ENCODE results near the gene GPS2. TPM values are rescaled to one million over a fixed set of nuclear protein-coding genes. Genes with fewer than 3 reads are reported as not detected.

Gene GPS2
- total and polyA plus RNA-seq, 10 of the 15 experiments (the other 5 are each of a cell fraction or from before 2014, with no cell fraction given) = 10.2 to 96.4 (median 42.5) TPM

GRCh38 chr17:7289256-7290032 lies 25.7 kb downstream of the GPS2 start (continued):
- TF ChIP-seq KAT2A (conservative IDR thresholded peaks at IDR 0.05; ENCODE audit: control insufficient read depth, low read depth, low read length) = no peak
- no peak for TF ChIP-seq ZNF384 (IDR thresholded peaks at IDR 0.05; ENCODE audit: borderline replicate concordance, low read depth, low read length)
- no peak for TF ChIP-seq SMC3 (IDR thresholded peaks at IDR 0.05; ENCODE audit: borderline replicate concordance, low read length)

DNA sequence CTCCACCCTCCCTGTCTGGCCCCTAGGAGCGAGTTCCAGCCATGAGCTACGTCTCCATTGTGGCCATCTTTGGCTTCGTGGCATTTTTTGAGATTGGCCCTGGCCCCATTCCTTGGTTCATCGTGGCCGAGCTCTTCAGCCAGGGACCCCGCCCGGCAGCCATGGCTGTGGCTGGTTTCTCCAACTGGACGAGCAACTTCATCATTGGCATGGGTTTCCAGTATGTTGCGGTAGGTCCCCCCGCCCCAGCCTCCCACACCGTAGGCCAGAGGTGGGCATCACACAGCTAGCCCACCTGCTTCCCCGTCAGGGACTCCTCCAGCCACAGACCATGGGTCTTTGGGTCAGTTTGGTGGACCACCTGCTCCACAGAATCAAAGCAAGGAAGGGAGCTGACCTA lies 29.5 kb downstream of the GPS2 start:
- Histone ChIP-seq H3K4me1 (ENCODE audit: control insufficient read depth, insufficient read depth, low read length) (peaks cover 8% of the 10 kb centered on the region), H3K36me3 (ENCODE audit: control insufficient read depth in 2 of 2, insufficient read depth in 2 of 2, low read length in 1 of 2) (no peaks in the 10 kb centered on the region), H3K4me3 (no peak overlapping the region), H3K4me2 (ENCODE audit: control insufficient read depth, insufficient read depth) (no peak overlapping the region), H3K9ac (ENCODE audit: control insufficient read depth, insufficient read depth, low read length) (no peak overlapping the region), H3K27me3 (replicated peaks in 1 of 2; ENCODE audit: control insufficient read depth in 2 of 2, insufficient read depth in 2 of 2, low read length in 1 of 2) (peaks cover 0 to 1% of the 10 kb centered on the region in 2 experiments; a peak in 3 of 4 replicates), H4K20me1 (ENCODE audit: control insufficient read depth, insufficient read depth) (no peaks in the 10 kb centered on the region; the same call in none of the 2 replicates), H3K9me3 (replicated peaks; ENCODE audit: control insufficient read depth, insufficient read depth, low read length) (no peaks in the 10 kb centered on the region), H3K27ac (ENCODE audit: control insufficient read depth, insufficient read depth) (no peak overlapping the region), H3K79me2 (ENCODE audit: control insufficient read depth, insufficient read depth, low read length) (no peaks in the 10 kb centered on the region), H2AFZ (ENCODE audit: control insufficient read depth, low read depth, low read length) (no peak overlapping the region)
- no TSS peak for BruUV-seq (replicated peaks)
- no peak for ATAC-seq
- ChIA-PET SMC1A (ENCODE audit: uncharacterized antibody, unreplicated experiment) (interaction anchor here (0.6 to 2.0 kb wide), 2 partner anchors 11 to 19 kb away, joined by 3 to 12 read pairs; no protein-coding TSS in a partner anchor), RAD21 (ENCODE audit: unreplicated experiment) (interaction anchor here (1.7 kb wide), 1 partner anchor 10 kb away, joined by 10 read pairs; no protein-coding TSS in a partner anchor), POLR2A (no interaction called here), CTCF (interaction anchor here (1.0 to 10.3 kb wide), 2 partner anchors 12 to 51 kb away, joined by 3 to 102 read pairs; no protein-coding TSS in a partner anchor)
- DNase-seq (ENCODE audit: low read depth, low spot score) = no peak
- TF ChIP-seq NFYA (IDR thresholded peaks at IDR 0.05; ENCODE audit: borderline replicate concordance, low read depth, low read length) = no peak
- TF ChIP-seq NR2C2 (IDR thresholded peaks at IDR 0.05; ENCODE audit: borderline replicate concordance, control insufficient read depth, insufficient read length, low read depth) = no peak
- TF ChIP-seq CBFB (IDR thresholded peaks at IDR 0.05; ENCODE audit: low read depth) = no peak
- no peak for TF ChIP-seq LARP7 (IDR thresholded peaks at IDR 0.05)
- TF ChIP-seq, protein P1, sequence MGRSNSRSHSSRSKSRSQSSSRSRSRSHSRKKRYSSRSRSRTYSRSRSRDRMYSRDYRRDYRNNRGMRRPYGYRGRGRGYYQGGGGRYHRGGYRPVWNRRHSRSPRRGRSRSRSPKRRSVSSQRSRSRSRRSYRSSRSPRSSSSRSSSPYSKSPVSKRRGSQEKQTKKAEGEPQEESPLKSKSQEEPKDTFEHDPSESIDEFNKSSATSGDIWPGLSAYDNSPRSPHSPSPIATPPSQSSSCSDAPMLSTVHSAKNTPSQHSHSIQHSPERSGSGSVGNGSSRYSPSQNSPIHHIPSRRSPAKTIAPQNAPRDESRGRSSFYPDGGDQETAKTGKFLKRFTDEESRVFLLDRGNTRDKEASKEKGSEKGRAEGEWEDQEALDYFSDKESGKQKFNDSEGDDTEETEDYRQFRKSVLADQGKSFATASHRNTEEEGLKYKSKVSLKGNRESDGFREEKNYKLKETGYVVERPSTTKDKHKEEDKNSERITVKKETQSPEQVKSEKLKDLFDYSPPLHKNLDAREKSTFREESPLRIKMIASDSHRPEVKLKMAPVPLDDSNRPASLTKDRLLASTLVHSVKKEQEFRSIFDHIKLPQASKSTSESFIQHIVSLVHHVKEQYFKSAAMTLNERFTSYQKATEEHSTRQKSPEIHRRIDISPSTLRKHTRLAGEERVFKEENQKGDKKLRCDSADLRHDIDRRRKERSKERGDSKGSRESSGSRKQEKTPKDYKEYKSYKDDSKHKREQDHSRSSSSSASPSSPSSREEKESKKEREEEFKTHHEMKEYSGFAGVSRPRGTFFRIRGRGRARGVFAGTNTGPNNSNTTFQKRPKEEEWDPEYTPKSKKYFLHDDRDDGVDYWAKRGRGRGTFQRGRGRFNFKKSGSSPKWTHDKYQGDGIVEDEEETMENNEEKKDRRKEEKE (IDR thresholded peaks at IDR 0.05) = no peak
- TF ChIP-seq, protein P2, sequence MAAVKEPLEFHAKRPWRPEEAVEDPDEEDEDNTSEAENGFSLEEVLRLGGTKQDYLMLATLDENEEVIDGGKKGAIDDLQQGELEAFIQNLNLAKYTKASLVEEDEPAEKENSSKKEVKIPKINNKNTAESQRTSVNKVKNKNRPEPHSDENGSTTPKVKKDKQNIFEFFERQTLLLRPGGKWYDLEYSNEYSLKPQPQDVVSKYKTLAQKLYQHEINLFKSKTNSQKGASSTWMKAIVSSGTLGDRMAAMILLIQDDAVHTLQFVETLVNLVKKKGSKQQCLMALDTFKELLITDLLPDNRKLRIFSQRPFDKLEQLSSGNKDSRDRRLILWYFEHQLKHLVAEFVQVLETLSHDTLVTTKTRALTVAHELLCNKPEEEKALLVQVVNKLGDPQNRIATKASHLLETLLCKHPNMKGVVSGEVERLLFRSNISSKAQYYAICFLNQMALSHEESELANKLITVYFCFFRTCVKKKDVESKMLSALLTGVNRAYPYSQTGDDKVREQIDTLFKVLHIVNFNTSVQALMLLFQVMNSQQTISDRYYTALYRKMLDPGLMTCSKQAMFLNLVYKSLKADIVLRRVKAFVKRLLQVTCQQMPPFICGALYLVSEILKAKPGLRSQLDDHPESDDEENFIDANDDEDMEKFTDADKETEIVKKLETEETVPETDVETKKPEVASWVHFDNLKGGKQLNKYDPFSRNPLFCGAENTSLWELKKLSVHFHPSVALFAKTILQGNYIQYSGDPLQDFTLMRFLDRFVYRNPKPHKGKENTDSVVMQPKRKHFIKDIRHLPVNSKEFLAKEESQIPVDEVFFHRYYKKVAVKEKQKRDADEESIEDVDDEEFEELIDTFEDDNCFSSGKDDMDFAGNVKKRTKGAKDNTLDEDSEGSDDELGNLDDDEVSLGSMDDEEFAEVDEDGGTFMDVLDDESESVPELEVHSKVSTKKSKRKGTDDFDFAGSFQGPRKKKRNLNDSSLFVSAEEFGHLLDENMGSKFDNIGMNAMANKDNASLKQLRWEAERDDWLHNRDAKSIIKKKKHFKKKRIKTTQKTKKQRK (IDR thresholded peaks at IDR 0.05; ENCODE audit: low read depth, low read length) = no peak
- no peak for TF ChIP-seq ZNF217 (IDR thresholded peaks at IDR 0.05)
- TF ChIP-seq CREB1 (IDR thresholded peaks at IDR 0.05; ENCODE audit: low read depth) = no peak
- no peak for TF ChIP-seq RBBP5 (conservative IDR thresholded peaks at IDR 0.05)
- TF ChIP-seq JUNB (IDR thresholded peaks at IDR 0.05) = no peak
- in situ Hi-C loops (cut with MboI) = no loop called here
- intact Hi-C loops (cut with micrococcal nuclease; ENCODE audit: unreplicated experiment) = no loop called here
- 40% methylated on average over 12 of the region's 12 CpGs for WGBS (ENCODE audit: insufficient coverage, insufficient replicate concordance, low lambda C conversion rate, missing lambda C conversion rate)
- FAIRE-seq = no peak

All from GM12878 (cell line).